Mucosa of descending colon (tissue), 3 donors: ENCODE data around the gene MYOM1. TPM values are rescaled to one million over a fixed set of nuclear protein-coding genes. Genes with fewer than 3 reads are reported as not detected.
A peak's percentile ranks its signal among the peaks of the same experiment; 100 is the strongest.

ENCODE experiments used
- ATAC-seq: fragments of 200-7000 bp; cut with Tn5 transposase; one replicate; pipeline ENCODE4 v1.9.1; 2020; ENCODE audit warnings: mild to moderate bottlenecking, moderate library complexity
- DNase-seq, 3 donors: peaks; one replicate each; pipeline ENCODE4 v3.0.0-alpha.2; 2020
- H3K36me3 ChIP-seq: fragments of 200-600 bp; one replicate; pipeline ENCODE4 v1.8.0; 2021; ENCODE audit warnings: low read depth, mild to moderate bottlenecking
- H3K4me1 ChIP-seq: fragments of 200-600 bp; one replicate; pipeline ENCODE4 v1.8.0; 2021; ENCODE audit warnings: low read depth, mild to moderate bottlenecking
- H3K4me3 ChIP-seq: fragments of 200-600 bp; one replicate; pipeline ENCODE4 v1.8.0; 2021; ENCODE audit warnings: mild to moderate bottlenecking
- H3K9me3 ChIP-seq: fragments of 200-600 bp; one replicate; pipeline ENCODE4 v1.8.0; 2021; ENCODE audit warnings: mild to moderate bottlenecking
- CTCF ChIP-seq: fragments of 200-600 bp; IDR thresholded peaks from one replicate; pipeline ENCODE4 v1.8.0; 2022; ENCODE audit warnings: antibody characterized with exemption, mild to moderate bottlenecking
- intact Hi-C, 2 donors: fragments of 100-400 bp; cut with DNase I in 1 of 2; cut with micrococcal nuclease in 1 of 2; formaldehyde crosslinking; loops; one replicate each; pipeline versions ENCODE4 v1.11.0 to v1.11.1; 2022; cut with DNase I, micrococcal nuclease
- total RNA-seq, 3 donors: library from RNA; stranded (reverse); fragmentation: NEBNext Ultra II Directional in 2 of 3; extraction: Animal tissue kit (Norgen Biotek cat#: 25700) in 2 of 3; gene quantifications; one replicate each; pipeline versions ENCODE4 v1.2.1 to v1.2.4, GENCODE V29; 2021 to 2023
- donor health status: DM: no; HTN: no; CAD: no; lungs with moderate emphysema.
- donor health status: DM: no; HTN: no; CAD: no.
- donor health status: DM: no; HTN: yes; CAD: no.

The MYOM1 gene
- total RNA-seq, 3 donors from 2014 or later = 5.5 to 22.2 (median 16.3) TPM

- intact Hi-C loops = no loop called here
- Histone ChIP-seq H3K36me3 (no peaks in the 10 kb centered on the region), H3K4me3 (no peak overlapping the region), H3K4me1 (peaks cover 24% of the 10 kb centered on the region), H3K9me3 (no peaks in the 10 kb centered on the region)
- DNase-seq (no peak), ATAC-seq (no peak)
- TF ChIP-seq CTCF = no peak
Observed at GRCh38 chr18:3048820-3049349, 170.9 kb downstream of the MYOM1 start.

GRCh38 chr18:3048121-3048520, 171.6 kb downstream of the MYOM1 start:
- intact Hi-C loops = no loop called here
- DNase-seq (peak in 1 of 3 donors; percentile 19), ATAC-seq (no peak)
- no peaks in the 10 kb centered on the region for H3K36me3 ChIP-seq
- no peaks in the 10 kb centered on the region for H3K9me3 ChIP-seq
- no peak for TF ChIP-seq CTCF
- peaks cover 24% of the 10 kb centered on the region for H3K4me1 ChIP-seq
- no peak overlapping the region for H3K4me3 ChIP-seq

GRCh38 chr18:3046216-3046808, 173.5 kb downstream of the MYOM1 start:
- no peaks in the 10 kb centered on the region for H3K36me3 ChIP-seq
- no peak for TF ChIP-seq CTCF
- peaks cover 19% of the 10 kb centered on the region for H3K4me1 ChIP-seq
- DNase-seq (no peak), ATAC-seq (no peak)
- H3K9me3 ChIP-seq = no peaks in the 10 kb centered on the region
- intact Hi-C loops = no loop called here
- no peak overlapping the region for H3K4me3 ChIP-seq

- Histone ChIP-seq H3K9me3 (no peaks in the 10 kb centered on the region), H3K4me3 (no peak overlapping the region), H3K36me3 (no peaks in the 10 kb centered on the region), H3K4me1 (peaks cover 19% of the 10 kb centered on the region)
- DNase-seq (peak; percentile 76 to 93 (median 81)), ATAC-seq (peak; percentile 90)
- TF ChIP-seq CTCF = no peak
- intact Hi-C loops = no loop called here
Observed at GRCh38 chr18:3044931-3045698, 174.7 kb downstream of the MYOM1 start.

- intact Hi-C loops = no loop called here
- peak; percentile 35 for ATAC-seq
- no peak for DNase-seq
Observed at GRCh38 chr18:3042379-3042778, 177.4 kb downstream of the MYOM1 start.

More at GRCh38 chr18:3042379-3042778, 177.4 kb downstream of the MYOM1 start:
- no peak overlapping the region for H3K4me3 ChIP-seq
- H3K9me3 ChIP-seq = no peaks in the 10 kb centered on the region
- TF ChIP-seq CTCF = no peak
- H3K4me1 ChIP-seq = peaks cover 22% of the 10 kb centered on the region
- no peaks in the 10 kb centered on the region for H3K36me3 ChIP-seq
